22Rv1 (cell line): ENCODE data around the gene OR5B3.

Experiments
- H3K27ac ChIP-seq: fragments of 450-650 bp; 2 replicates; pipeline ENCODE4 v1.5.1; 2017
- ZFX ChIP-seq: fragments of 450-650 bp; IDR thresholded peaks from 2 replicates; pipeline ENCODE4 v1.6.1; 2017; ENCODE audit warnings: antibody characterized with exemption, borderline replicate concordance
- TF ChIP-seq, protein P1 (sequence below): fragments of 450-650 bp; IDR thresholded peaks from 2 replicates; pipeline ENCODE4 v1.5.1; 2017; ENCODE audit warnings: mild to moderate bottlenecking

OR5B3 gene

GRCh38 chr11:58390551-58391063 is 16.1 kb downstream of the OR5B3 start:
- TF ChIP-seq, protein P1, sequence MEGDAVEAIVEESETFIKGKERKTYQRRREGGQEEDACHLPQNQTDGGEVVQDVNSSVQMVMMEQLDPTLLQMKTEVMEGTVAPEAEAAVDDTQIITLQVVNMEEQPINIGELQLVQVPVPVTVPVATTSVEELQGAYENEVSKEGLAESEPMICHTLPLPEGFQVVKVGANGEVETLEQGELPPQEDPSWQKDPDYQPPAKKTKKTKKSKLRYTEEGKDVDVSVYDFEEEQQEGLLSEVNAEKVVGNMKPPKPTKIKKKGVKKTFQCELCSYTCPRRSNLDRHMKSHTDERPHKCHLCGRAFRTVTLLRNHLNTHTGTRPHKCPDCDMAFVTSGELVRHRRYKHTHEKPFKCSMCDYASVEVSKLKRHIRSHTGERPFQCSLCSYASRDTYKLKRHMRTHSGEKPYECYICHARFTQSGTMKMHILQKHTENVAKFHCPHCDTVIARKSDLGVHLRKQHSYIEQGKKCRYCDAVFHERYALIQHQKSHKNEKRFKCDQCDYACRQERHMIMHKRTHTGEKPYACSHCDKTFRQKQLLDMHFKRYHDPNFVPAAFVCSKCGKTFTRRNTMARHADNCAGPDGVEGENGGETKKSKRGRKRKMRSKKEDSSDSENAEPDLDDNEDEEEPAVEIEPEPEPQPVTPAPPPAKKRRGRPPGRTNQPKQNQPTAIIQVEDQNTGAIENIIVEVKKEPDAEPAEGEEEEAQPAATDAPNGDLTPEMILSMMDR: no peak
- no peak for TF ChIP-seq ZFX
- no peak overlapping the region for H3K27ac ChIP-seq

DNA sequence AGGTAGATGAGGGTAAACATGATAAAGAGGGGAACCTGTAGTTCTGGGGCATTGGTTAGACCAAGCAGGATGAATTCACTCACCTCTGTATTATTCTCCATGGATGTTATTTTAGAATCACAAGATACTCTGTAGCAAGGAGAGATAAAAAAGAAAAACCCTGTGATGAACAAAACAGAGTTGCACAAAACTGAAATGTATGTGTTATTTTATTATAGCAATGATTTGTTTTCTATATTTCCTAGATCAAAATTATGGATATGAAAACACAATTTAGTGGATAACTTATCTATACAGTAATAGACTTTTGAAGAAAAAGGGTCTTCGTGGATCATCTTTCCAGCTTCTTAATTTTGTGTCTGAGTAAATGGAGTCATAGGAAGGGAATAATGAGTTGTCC is 47.7 kb downstream of the OR5B3 start, which contains the start of gene OR5B17:
Gene OR5B17 (minus strand): TSS at position 101 of the 400 bp plus-strand sequence. CDS start 0 bp downstream, at position 101.
- TF ChIP-seq, protein P1: no peak
- no peak for TF ChIP-seq ZFX
- H3K27ac ChIP-seq: no peak within 1 kb of the TSS

DNA sequence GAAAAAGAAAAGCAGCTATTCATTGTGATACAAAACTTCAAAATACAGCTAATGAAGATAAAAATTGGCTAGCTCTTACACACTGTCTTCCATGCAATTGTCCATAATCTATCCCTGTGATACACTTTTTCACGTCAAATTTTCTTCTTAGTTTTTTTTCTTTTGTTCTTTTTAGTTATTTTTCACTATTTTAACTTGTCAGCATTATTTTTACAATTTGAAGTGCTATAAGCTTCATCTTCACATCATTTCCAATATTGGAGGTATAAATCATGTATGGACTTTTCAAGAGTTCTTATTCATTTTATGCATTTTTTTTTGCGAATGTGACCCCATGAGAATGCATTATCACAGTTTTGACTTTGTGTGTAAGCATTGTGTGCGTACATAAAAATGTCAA is 51.9 kb downstream of the OR5B3 start:
- H3K27ac ChIP-seq: no peak overlapping the region
- TF ChIP-seq, protein P1: no peak
- no peak for TF ChIP-seq ZFX
